ENCODE measurements around the gene DAAM1.
A peak's percentile ranks its signal among the peaks of the same experiment; 100 is the strongest.

The DAAM1 gene

GRCh38 chr14:59187118-59187517 is 1.3 kb upstream of the DAAM1 start:
- DNase-seq (ENCODE audit: low read depth in 3 of 3, low spot score in 1 of 3): no peak

GRCh38 chr14:59187802-59188460 is 536 bp upstream of the DAAM1 start:
- peak in 1 of 3 donors; percentile 8 for DNase-seq (ENCODE audit: low read depth in 3 of 3, low spot score in 1 of 3)

GRCh38 chr14:59189091-59189785 is 771 bp downstream of the DAAM1 start:
- DNase-seq (ENCODE audit: low read depth in 3 of 3, low spot score in 1 of 3): peak in 1 of 3 donors; percentile 17

- DNase-seq (ENCODE audit: low read depth in 3 of 3, low spot score in 1 of 3): peak in 2 of 3 donors; percentile 14 to 33
Observed at GRCh38 chr14:59189786-59190368, 1.4 kb downstream of the DAAM1 start.

- no peak for DNase-seq (ENCODE audit: low read depth in 3 of 3, low spot score in 1 of 3)
Observed at GRCh38 chr14:59190372-59190771, 1.9 kb downstream of the DAAM1 start.

- DNase-seq (ENCODE audit: low read depth in 3 of 3, low spot score in 1 of 3): no peak
Observed at GRCh38 chr14:59195912-59196311, 7.4 kb downstream of the DAAM1 start.

GRCh38 chr14:59197695-59198262 is 9.3 kb downstream of the DAAM1 start:
- no peak for DNase-seq (ENCODE audit: low read depth in 3 of 3, low spot score in 1 of 3)

GRCh38 chr14:59199205-59199604 is 10.7 kb downstream of the DAAM1 start:
- DNase-seq (ENCODE audit: low read depth in 3 of 3, low spot score in 1 of 3): no peak

- DNase-seq (ENCODE audit: low read depth in 3 of 3, low spot score in 1 of 3): no peak
Observed at GRCh38 chr14:59199614-59200013, 11.1 kb downstream of the DAAM1 start.

- no peak for DNase-seq (ENCODE audit: low read depth in 3 of 3, low spot score in 1 of 3)
Observed at GRCh38 chr14:59200195-59200594, 11.7 kb downstream of the DAAM1 start.

- DNase-seq (ENCODE audit: low read depth in 3 of 3, low spot score in 1 of 3): no peak
Observed at GRCh38 chr14:59202031-59202430, 13.6 kb downstream of the DAAM1 start.

GRCh38 chr14:59204305-59204704 is 15.8 kb downstream of the DAAM1 start:
- DNase-seq (ENCODE audit: low read depth in 3 of 3, low spot score in 1 of 3): no peak

- DNase-seq (ENCODE audit: low read depth in 3 of 3, low spot score in 1 of 3): no peak
Observed at GRCh38 chr14:59206892-59207291, 18.4 kb downstream of the DAAM1 start.

- no peak for DNase-seq (ENCODE audit: low read depth in 3 of 3, low spot score in 1 of 3)
Observed at GRCh38 chr14:59207506-59207933, 19.1 kb downstream of the DAAM1 start.

GRCh38 chr14:59208224-59208814 is 19.9 kb downstream of the DAAM1 start:
- DNase-seq (ENCODE audit: low read depth in 3 of 3, low spot score in 1 of 3): no peak

- DNase-seq (ENCODE audit: low read depth in 3 of 3, low spot score in 1 of 3): no peak
Observed at GRCh38 chr14:59208954-59209353, 20.5 kb downstream of the DAAM1 start.

- no peak for DNase-seq (ENCODE audit: low read depth in 3 of 3, low spot score in 1 of 3)
Observed at GRCh38 chr14:59210621-59211020, 22.2 kb downstream of the DAAM1 start.

GRCh38 chr14:59213368-59214315 is 25.2 kb downstream of the DAAM1 start:
- no peak for DNase-seq (ENCODE audit: low read depth in 3 of 3, low spot score in 1 of 3)

- no peak for DNase-seq (ENCODE audit: low read depth in 3 of 3, low spot score in 1 of 3)
Observed at GRCh38 chr14:59214702-59215302, 26.3 kb downstream of the DAAM1 start.

- DNase-seq (ENCODE audit: low read depth in 3 of 3, low spot score in 1 of 3): no peak
Observed at GRCh38 chr14:59215322-59215721, 26.9 kb downstream of the DAAM1 start.
